GM19238 (cell line): ENCODE data around the gene SLC22A4.

ENCODE experiments used
- DNase-seq: peaks from one replicate; pipeline ENCODE4 v3.0.0; 2011; ENCODE audit warnings: low spot score; ENCODE audit not compliant: insufficient read length

Gene SLC22A4

GRCh38 chr5:132293992-132294727, at the start of gene SLC22A4:
Gene SLC22A4, plus strand, starts transcription at chr5:132294394. Its CDS starts 223 bp downstream, at chr5:132294617.
- peak; percentile 73 for DNase-seq

GRCh38 chr5:132245593-132245992, 48.6 kb upstream of the SLC22A4 start:
- DNase-seq: no peak

DNA sequence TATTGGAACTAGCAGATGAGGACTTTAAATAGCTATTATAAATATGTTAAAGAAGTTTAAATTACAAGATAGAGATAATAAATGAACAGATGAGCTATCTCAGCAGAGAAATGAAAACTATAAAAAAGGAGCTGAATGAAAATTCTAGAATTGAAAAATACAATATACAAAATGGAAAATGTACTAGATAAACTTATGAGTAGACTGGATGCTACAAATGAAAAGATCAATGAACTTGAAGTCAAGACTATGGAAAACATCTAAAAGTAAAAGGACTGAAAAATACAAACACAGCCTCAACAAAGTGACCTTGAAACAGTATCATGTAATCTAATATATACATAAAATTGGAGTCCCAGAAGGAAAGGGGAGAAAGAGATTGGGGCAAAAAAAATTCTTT, 47.4 kb upstream of the SLC22A4 start:
- DNase-seq: no peak

- DNase-seq: no peak
Observed at GRCh38 chr5:132250547-132250946, 43.6 kb upstream of the SLC22A4 start.

DNA sequence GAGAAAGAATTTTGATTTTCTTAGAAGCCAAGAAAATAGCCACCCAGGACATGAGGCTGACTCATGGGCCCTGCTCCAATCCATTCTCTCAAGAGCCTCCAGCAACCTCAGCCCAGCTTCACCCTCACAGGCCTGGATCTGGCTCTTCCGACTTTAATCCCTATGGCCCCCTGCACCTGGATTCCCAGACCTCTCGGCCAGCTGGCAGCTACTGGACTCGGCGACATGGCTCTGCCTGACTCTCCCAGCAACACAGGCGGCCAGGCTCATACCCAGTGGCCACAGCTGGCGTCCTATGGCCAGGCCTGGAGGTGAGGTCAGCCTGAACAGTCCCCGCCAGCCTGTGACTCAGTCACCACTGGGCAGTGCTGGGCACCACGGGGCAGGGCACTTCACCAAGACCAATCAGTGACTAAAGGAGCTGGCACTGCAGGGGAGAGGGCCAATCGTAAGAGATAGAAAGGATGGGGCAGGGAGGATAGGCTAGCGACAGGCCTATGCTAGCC, 42.9 kb upstream of the SLC22A4 start:
- no peak for DNase-seq

DNA sequence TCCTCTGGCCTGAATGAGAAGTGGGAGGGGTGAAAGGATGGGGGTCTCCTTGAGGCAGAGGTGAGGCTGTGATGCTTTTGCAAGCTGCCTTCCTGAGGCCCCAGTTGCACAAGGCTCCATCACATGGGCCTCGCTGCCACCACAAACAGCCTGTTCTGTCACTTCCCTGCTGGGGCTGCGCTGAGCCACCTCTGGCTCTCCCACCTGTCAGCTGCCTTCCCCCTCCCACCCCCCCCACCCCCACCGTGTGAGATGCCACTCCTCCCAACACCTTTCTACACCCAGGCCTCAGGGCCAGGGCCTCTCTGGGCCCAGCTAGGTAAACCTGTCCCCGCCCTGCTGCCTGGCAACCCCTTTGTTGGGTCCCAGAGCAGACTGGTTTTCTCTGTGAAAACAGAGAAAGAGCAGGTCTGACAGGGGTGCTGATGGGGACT, 41.2 kb upstream of the SLC22A4 start:
- DNase-seq: no peak

- no peak for DNase-seq
Observed at GRCh38 chr5:132253452-132254320, 40.5 kb upstream of the SLC22A4 start.

DNA sequence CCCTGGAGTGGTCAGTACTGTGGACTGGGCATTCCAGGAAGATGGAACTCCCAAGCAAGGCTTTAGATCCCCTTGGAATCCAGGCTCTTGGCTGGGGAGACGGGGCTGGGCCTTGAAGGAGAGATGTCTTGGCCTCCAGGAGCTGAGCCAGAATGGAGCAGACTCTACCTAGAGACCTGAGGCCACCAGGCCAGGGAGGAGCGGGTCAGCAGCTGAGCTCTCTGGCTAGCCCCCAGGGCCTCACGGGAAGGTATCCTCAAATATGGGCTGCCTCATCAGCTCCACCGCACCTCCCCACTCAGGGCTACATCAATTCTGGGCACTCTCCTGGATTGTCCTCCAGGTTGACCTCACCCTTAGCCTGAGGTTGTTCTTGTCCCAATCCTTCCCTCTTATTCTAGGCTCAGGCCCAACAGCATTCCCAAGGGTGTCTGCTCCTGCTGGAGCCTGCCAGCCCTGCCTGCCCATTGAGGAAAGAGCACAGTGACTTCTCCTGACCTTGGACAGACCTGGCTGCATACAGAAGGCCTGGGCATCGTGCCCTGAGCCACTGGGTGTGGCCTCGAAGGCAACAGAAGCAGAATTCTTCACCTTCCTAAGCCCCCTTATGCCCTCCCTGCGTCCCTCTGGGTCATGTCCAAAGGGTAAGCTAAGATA, 39.7 kb upstream of the SLC22A4 start:
- DNase-seq: no peak

DNA sequence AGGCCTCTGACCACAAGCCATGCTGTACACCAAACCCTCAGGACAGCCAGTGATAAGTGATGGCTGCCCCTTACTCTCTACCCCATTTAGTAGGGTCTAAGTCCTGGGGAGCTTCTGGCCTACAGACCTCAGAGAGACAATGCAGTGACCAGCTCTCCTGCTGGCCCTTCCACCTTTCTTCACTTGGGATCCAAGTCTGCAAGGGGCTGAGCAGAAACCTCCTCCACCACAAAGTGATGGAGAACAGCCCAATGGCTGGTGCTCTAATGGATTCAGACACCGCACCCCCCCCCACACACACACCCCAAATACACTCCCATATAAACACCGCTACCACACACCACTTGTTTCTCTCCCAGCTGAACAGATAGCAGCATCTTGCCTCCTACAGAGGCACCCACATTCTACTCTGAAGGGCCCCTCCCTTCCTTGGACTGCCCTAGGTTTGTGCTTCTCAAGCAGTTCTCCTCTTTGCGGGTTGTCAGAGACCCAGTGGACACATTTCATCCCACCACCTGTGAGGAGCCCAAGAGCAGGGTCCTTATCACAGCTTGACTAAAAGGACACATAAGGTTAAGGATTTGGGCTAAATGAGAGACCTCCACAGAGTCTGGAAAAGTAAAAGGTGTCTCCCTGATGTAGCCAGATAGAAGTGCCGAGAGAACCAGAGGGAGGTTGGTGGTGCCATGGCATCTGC, 38.0 kb upstream of the SLC22A4 start:
- no peak for DNase-seq

DNA sequence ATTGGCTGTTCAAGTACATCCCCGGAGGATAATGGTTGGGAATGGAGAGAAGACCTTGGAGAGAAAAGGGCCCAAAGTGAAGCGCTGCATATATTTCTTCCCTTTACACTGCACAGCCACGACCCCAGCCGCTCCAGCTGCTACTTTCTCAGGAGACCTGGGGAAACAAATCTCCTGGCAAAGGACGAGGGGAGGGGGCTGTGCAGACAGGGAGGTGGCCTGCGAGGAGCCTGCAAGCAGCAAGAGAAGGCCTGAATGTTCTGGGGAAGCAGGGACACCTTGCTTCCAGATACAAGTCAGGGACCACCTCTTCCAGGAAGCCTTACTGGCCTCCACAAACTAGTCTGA, 37.4 kb upstream of the SLC22A4 start:
- no peak for DNase-seq

DNA sequence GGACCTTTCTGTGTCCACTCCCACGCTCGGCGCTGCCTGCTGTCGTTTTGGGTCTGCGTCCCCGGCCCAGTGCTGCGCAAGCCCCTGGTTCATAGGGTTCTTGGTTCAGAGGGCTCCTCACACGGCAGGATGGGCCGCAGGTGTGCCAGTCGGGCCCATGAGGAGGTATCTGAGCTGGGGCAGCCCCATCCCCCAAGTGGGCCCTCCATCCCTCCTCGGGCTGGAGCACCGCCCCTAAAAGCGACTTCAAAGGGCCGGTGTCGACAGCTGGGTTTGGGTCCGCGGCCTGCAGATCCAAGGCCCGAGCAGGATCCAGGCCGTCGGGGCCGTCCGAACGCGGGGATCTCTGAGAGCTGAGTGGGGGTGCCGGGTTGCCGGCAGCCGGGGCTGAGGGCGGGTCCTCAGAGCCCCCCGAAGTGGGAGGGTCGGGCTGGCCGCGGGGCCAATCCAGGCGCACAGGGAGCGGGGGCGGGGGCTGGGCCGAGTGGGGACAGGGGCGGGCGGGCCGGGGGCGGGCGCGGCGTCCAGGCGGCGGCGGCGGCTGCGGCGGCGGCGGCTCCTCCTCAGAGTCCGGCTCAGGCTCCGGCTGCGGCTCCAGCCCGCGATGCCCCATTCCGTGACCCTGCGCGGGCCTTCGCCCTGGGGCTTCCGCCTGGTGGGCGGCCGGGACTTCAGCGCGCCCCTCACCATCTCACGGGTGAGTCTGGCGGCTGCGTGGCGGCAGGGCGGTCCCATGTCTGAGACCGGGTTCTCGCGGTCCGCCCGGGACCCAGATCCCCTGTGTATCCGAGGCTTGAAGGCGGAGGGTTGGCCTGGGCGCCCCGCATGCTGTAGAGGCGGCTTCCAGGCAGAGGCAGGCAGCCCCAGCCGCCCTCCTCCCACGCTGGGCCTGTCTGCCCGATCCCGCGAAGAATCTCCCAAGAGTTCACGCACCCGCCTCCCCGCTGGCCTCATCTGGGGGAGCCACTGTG, 36.8 kb upstream of the SLC22A4 start, which contains the start of gene PDLIM4:
TSS of gene PDLIM4 (plus strand) at position 566 of the 971 bp plus-strand sequence. CDS start at position 605, 39 bp downstream.
- DNase-seq: no peak

GRCh38 chr5:132258102-132259068, 35.8 kb upstream of the SLC22A4 start:
- DNase-seq: no peak

DNA sequence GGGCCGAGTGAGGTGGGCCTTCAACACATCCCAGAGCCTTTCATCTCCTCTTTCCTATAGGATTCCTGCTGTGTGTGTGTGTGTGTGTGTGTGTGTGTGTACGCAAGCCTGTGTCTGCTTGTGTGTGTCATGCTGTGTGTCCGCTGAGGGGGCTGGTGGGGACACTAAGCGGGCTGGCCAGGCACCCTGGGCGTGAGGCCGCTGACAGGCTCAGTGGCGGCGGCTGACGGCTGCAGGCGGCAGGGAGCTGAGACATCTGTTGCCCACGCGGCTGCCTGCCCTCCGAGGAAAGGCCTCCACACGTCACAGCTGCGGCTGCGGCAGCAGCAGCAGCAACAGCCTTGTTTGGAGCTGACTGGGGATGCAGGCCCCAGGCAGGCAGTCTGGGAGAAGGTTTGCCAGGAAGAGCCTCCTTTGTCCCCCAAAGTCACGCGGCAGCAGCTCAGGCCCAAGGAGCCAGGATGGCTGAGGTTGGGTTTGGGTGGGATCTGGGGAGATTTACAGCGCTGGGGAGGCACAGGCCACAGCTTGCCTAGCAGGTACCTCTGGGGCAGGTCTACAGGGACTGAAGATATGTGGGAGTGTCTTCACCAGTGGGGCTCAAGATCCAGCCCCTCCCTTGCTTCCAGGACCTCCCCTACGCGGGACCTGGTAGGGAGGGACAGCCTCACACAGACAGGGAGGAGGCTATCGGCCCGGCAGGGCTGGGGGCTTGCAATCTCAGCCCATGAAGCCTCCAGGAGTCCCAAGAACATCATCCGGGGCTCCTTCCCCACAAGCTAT, 34.9 kb upstream of the SLC22A4 start:
- no peak for DNase-seq

DNA sequence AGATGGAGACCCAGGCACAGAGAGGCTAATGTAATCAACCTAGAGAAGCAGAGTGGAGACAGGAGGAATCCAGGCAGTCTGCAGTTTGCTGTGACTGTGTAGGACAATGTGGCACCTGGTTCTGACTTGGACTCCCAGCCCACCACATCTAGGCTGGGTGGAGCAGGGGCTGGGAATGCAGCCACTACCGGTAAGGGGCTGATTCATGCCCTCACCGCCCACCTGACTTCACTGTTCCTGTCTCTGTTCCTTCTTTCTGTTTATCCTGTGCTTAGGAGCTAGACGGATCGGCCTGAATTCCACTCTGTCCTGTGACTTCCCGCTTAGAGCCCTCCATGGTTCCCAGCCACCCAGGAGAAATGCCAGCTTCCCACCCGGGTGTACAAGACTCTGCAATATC, 34.1 kb upstream of the SLC22A4 start:
- DNase-seq: no peak

GRCh38 chr5:132260714-132261551, 33.3 kb upstream of the SLC22A4 start:
- no peak for DNase-seq

GRCh38 chr5:132261881-132262845, 32.0 kb upstream of the SLC22A4 start:
- DNase-seq: no peak
